Smooth muscle cell (in vitro differentiated cells): Measurements from ENCODE around the gene PALB2. TPM values are rescaled to one million over a fixed set of nuclear protein-coding genes. Genes with fewer than 3 reads are reported as not detected.
"Not testable (repeated sequence)": the region's sequence is repeated elsewhere in the genome, so short reads cannot be mapped to it uniquely, and the experiment has no call there.

Experiments
- DNase-seq: peaks from one replicate; lab custom pipeline; 2025; ENCODE audit not compliant: unreplicated experiment; lab: John Stamatoyannopoulos, UW
- H2AFZ ChIP-seq: fragments of 200-600 bp; sonication (generic); 2 replicates; pipeline ENCODE4 v1.6.0; 2016; ENCODE audit warnings: antibody characterized with exemption, low read depth, mild to moderate bottlenecking
- H3F3A ChIP-seq: fragments of 200-600 bp; sonication (generic); 2 replicates; pipeline ENCODE4 v1.6.0; 2017; ENCODE audit warnings: antibody characterized with exemption, low read depth
- H3K27ac ChIP-seq: fragments of 200-600 bp; sonication (generic); 2 replicates; pipeline ENCODE4 v1.5.1; 2016; ENCODE audit warnings: low read depth, mild to moderate bottlenecking
- H3K27me3 ChIP-seq: fragments of 200-600 bp; sonication (generic); 2 replicates; pipeline ENCODE4 v1.6.1; 2016; ENCODE audit warnings: low read depth, mild to moderate bottlenecking
- H3K36me3 ChIP-seq: fragments of 200-600 bp; sonication (generic); 2 replicates; pipeline ENCODE4 v1.5.1; 2016; ENCODE audit warnings: low read depth
- H3K4me1 ChIP-seq: fragments of 200-600 bp; sonication (generic); 2 replicates; pipeline ENCODE4 v1.5.1; 2016; ENCODE audit warnings: low read depth
- H3K4me2 ChIP-seq: fragments of 200-600 bp; sonication (generic); 2 replicates; pipeline ENCODE4 v1.6.0; 2016; ENCODE audit warnings: mild to moderate bottlenecking
- H3K4me3 ChIP-seq: fragments of 200-600 bp; sonication (generic); 2 replicates; pipeline ENCODE4 v1.5.1; 2016; ENCODE audit warnings: mild to moderate bottlenecking
- H3K79me2 ChIP-seq: fragments of 200-600 bp; sonication (generic); 2 replicates; pipeline ENCODE4 v1.6.0; 2016; ENCODE audit warnings: low read depth, mild to moderate bottlenecking
- H3K9ac ChIP-seq: fragments of 200-600 bp; sonication (generic); 2 replicates; pipeline ENCODE4 v1.6.0; 2016; ENCODE audit warnings: low read depth
- H3K9me3 ChIP-seq: fragments of 200-600 bp; sonication (generic); replicated peaks from 2 replicates; pipeline ENCODE4 v1.5.1; 2016; ENCODE audit warnings: low read depth
- H4K20me1 ChIP-seq: fragments of 200-600 bp; sonication (generic); 2 replicates; pipeline ENCODE4 v1.6.0; 2016; ENCODE audit warnings: low read depth
- WGBS: methylation state at CpG from one replicate; pipeline ENCODE4 v1.1.7; 2016; ENCODE audit warnings: low lambda C conversion rate; 5-methylcytosine and 5-hydroxymethylcytosine counted together
- polyA plus RNA-seq: library from polyadenylated mRNA; unstranded; fragments of >200 nt; fragmentation: Nextera tagmentation; extraction: Ambion mirVana; gene quantifications from 2 replicates; pipeline ENCODE4 v1.2.1, GENCODE V29; 2016
- total RNA-seq: library from RNA; depleted of rRNA; stranded (reverse); fragments of >200 nt; gene quantifications from 2 replicates; pipeline ENCODE4 v1.2.3, GENCODE V29; 2014
- TF ChIP-seq, protein P1 (sequence below): fragments of 200-600 bp; sonication (generic); IDR thresholded peaks from 2 replicates; pipeline ENCODE4 v1.5.1; 2017; ENCODE audit warnings: borderline replicate concordance, mild to moderate bottlenecking, antibody characterized with exemption; ENCODE audit not compliant: insufficient read depth, poor library complexity, severe bottlenecking

Gene PALB2
- total and polyA plus RNA-seq, 2 experiments from 2014 or later = 4.1 to 4.6 TPM

DNA sequence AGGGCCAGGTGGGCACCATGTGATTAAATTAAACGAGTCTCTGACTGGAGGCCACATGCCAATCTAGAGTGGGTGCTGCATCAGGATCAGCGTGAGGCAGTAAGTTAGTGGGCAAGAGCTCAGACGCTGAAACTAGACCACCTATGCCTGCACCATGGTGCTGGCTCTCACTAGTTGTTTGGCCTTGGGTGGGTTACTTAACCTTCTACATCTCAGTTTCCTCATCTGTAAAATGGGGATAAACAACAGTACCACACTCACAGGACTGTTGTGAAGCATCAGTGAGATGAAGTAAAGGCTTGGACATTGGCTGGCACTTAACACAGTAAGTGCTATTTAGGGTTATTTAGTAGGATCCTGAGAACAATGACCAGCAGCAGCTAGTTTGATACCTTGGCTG is 50.9 kb downstream of the PALB2 start:
- Histone ChIP-seq H3K27ac (no peak overlapping the region), H3K4me3 (no peak overlapping the region), H3K4me2 (no peak overlapping the region), H3K9ac (no peak overlapping the region), H4K20me1 (peaks cover 76% of the 10 kb centered on the region), H3K9me3 (no peaks in the 10 kb centered on the region), H3F3A (no peaks in the 10 kb centered on the region), H3K4me1 (peaks cover 7% of the 10 kb centered on the region), H3K36me3 (peaks cover 9% of the 10 kb centered on the region), H3K27me3 (no peaks in the 10 kb centered on the region), H3K79me2 (peaks cover 94% of the 10 kb centered on the region), H2AFZ (no peak overlapping the region)
- TF ChIP-seq, protein P1, sequence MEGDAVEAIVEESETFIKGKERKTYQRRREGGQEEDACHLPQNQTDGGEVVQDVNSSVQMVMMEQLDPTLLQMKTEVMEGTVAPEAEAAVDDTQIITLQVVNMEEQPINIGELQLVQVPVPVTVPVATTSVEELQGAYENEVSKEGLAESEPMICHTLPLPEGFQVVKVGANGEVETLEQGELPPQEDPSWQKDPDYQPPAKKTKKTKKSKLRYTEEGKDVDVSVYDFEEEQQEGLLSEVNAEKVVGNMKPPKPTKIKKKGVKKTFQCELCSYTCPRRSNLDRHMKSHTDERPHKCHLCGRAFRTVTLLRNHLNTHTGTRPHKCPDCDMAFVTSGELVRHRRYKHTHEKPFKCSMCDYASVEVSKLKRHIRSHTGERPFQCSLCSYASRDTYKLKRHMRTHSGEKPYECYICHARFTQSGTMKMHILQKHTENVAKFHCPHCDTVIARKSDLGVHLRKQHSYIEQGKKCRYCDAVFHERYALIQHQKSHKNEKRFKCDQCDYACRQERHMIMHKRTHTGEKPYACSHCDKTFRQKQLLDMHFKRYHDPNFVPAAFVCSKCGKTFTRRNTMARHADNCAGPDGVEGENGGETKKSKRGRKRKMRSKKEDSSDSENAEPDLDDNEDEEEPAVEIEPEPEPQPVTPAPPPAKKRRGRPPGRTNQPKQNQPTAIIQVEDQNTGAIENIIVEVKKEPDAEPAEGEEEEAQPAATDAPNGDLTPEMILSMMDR = no peak
- WGBS = 100% methylated on average over 3 of the region's 3 CpGs
- no peak for DNase-seq

DNA sequence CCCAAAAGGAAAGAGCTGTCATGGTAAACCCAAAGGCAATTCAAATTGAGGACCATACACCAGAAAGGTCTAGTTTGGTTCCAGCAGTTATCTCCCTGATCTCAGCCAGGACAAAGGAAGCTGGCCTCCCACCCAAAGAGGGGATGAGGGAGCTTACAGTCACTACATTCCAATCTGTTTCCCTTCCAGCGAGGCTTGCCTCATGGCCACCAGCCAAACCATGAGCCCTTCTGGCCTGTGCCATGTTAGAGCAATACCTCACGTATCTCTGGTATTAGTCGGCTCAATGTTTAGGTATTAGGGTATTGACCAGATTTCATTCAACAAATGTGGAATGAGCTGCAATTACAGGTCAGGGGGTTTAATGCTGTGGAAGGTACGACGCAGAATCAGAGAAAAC is 53.4 kb downstream of the PALB2 start:
- Histone ChIP-seq H3K27ac (no peak overlapping the region), H4K20me1 (peaks cover 69% of the 10 kb centered on the region), H3K4me2 (no peak overlapping the region), H3K9ac (no peak overlapping the region), H2AFZ (no peak overlapping the region), H3K4me3 (no peak overlapping the region), H3K36me3 (peaks cover 9% of the 10 kb centered on the region), H3F3A (no peaks in the 10 kb centered on the region), H3K4me1 (no peaks in the 10 kb centered on the region), H3K9me3 (no peaks in the 10 kb centered on the region), H3K79me2 (peaks cover 71% of the 10 kb centered on the region), H3K27me3 (no peaks in the 10 kb centered on the region)
- DNase-seq = no peak
- 95% methylated on average over 5 of the region's 5 CpGs for WGBS
- TF ChIP-seq, protein P1 = no peak

DNA sequence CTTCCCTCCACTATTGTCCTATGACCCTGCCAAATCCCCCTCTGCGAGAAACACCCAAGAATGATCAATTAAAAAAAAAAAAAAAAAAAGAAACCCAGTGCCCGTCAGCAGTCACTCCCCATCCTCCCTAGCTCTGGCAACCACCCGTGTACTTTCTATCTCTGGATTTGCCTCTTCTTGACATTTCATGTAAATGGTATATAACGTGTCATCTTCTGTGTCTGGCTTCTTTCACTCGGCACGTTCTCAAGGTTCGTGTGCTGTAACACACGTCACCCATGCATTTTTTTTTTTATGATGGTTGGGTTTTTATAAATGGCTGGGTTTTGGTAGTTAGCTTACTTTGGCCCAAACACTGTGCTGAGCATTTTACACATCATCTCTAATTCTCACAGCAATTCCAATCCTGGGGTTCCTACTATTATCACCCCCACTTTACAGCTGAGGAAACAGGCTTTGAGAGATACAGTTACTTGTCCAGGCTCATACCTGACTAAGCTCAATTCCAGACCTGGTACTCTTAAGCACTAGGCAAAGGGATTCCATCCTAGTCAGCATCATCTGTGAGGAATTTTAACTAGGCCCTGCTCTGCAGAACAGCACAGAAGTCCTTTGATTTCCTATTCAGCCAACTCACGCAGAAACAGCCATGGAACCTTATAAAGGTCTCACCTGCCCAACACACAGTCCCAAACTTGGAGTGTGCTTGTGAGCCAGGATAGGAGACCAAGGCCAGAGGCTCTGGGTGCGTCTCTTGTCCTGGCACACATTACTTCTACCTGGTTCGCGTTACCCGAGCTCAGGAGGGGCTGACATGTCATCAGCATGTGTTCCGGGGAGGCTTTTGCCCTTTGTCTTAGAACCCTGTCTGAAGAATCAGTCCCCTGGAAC is 56.7 kb downstream of the PALB2 start:
- Histone ChIP-seq H3K4me1 (no peaks in the 10 kb centered on the region), H3K27ac (peak overlapping the region; percentile 15), H3F3A (no peaks in the 10 kb centered on the region), H3K4me3 (no peak overlapping the region), H4K20me1 (peaks cover 37% of the 10 kb centered on the region), H3K9me3 (no peaks in the 10 kb centered on the region), H3K79me2 (peaks cover 38% of the 10 kb centered on the region), H3K27me3 (no peaks in the 10 kb centered on the region), H3K4me2 (no peak overlapping the region), H2AFZ (no peak overlapping the region), H3K36me3 (peaks cover 10% of the 10 kb centered on the region), H3K9ac (no peak overlapping the region)
- TF ChIP-seq, protein P1 = no peak
- 75% methylated on average over 13 of the region's 14 CpGs for WGBS
- DNase-seq = no peak

DNA sequence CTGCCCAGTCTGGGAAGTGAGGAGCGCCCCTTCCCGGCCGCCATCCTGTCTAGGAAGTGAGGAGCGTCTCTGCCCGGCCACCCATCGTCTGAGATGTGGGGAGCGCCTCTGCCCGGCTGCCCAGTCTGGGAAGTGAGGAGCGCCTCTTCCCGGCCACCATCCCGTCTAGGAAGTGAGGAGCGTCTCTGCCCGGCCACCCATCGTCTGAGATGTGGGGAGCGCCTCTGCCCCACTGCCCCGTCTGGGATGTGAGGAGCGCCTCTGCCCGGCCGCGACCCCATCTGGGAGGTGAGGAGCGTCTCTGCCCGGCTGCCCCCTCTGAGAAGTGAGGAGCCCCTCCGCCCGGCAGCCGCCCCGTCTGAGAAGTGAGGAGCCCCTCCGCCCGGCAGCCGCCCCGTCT is 57.8 kb downstream of the PALB2 start:
- H2AFZ ChIP-seq, H3K4me3 ChIP-seq, H3K4me2 ChIP-seq, H3K4me1 ChIP-seq, H3K27ac ChIP-seq, H3K9ac ChIP-seq, H3K27me3 ChIP-seq, H3F3A ChIP-seq, H3K36me3 ChIP-seq, DNase-seq, H3K9me3 ChIP-seq: not testable (repeated sequence)
- peaks cover 25% of the 10 kb centered on the region for H4K20me1 ChIP-seq
- 95% methylated on average over 25 of the region's 30 CpGs for WGBS
- H3K79me2 ChIP-seq = peaks cover 26% of the 10 kb centered on the region
